ENCODE results near the gene CLEC16A. TPM values are rescaled to one million over a fixed set of nuclear protein-coding genes. Genes with fewer than 3 reads are reported as not detected.

Gene CLEC16A
- total RNA-seq, 4 donors from 2014 or later = 24.5 to 33.0 (median 29.3) TPM

- ATAC-seq (peak in 1 of 2 donors; percentile 19), DNase-seq (no peak)
Measured at GRCh38 chr16:11198828-11199227, 254.5 kb downstream of the CLEC16A start.

DNA sequence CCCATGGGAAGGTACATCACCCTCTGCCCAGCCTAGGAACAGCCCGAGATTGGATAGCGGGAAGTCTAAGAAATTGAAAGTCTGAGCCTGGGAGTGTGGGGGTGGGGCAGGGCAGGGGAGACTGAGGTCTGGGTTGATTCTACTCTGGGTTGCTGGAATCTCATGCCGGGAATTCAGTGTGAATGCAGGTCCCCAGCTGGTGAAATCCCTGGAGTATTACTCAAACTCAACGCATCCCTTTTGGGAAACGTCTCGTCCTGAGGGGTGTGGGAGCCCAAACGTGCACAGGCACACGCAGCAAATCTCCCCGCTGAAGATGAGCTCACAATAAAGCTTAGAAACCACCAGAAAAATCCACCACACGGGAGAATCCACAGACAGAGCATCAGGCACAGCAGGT, 256.2 kb downstream of the CLEC16A start:
- no peak overlapping the region for H3K4me3 ChIP-seq
- H3K36me3 ChIP-seq = no peaks in the 10 kb centered on the region
- intact Hi-C loops (cut with DNase I; ENCODE audit: low total_unique reads) (no loop called here), in situ Hi-C loops (cut with MboI; ENCODE audit: low sequenced_read_pairs in 4 of 4) (no loop called here)
- TF ChIP-seq POLR2A (IDR thresholded peaks at IDR 0.05) = no peak
- TF ChIP-seq, protein P1, sequence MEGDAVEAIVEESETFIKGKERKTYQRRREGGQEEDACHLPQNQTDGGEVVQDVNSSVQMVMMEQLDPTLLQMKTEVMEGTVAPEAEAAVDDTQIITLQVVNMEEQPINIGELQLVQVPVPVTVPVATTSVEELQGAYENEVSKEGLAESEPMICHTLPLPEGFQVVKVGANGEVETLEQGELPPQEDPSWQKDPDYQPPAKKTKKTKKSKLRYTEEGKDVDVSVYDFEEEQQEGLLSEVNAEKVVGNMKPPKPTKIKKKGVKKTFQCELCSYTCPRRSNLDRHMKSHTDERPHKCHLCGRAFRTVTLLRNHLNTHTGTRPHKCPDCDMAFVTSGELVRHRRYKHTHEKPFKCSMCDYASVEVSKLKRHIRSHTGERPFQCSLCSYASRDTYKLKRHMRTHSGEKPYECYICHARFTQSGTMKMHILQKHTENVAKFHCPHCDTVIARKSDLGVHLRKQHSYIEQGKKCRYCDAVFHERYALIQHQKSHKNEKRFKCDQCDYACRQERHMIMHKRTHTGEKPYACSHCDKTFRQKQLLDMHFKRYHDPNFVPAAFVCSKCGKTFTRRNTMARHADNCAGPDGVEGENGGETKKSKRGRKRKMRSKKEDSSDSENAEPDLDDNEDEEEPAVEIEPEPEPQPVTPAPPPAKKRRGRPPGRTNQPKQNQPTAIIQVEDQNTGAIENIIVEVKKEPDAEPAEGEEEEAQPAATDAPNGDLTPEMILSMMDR (IDR thresholded peaks at IDR 0.05 in 4 of 5, conservative IDR thresholded peaks at IDR 0.05 in 1 of 5) = no peak
- H3K9me3 ChIP-seq = no peaks in the 10 kb centered on the region
- DNase-seq (no peak), ATAC-seq (no peak)
- H3K27ac ChIP-seq = no peak overlapping the region
- no peaks in the 10 kb centered on the region for H3K27me3 ChIP-seq
- no peaks in the 10 kb centered on the region for H3K4me1 ChIP-seq

More at GRCh38 chr16:11198828-11199227, 254.5 kb downstream of the CLEC16A start:
- intact Hi-C loops (cut with DNase I; ENCODE audit: low total_unique reads) = no loop called here
- Histone ChIP-seq H3K27ac (no peak overlapping the region), H3K4me3 (no peak overlapping the region), H3K36me3 (no peaks in the 10 kb centered on the region), H3K4me1 (no peaks in the 10 kb centered on the region), H3K27me3 (no peaks in the 10 kb centered on the region), H3K9me3 (no peaks in the 10 kb centered on the region)
- in situ Hi-C loops (cut with MboI; ENCODE audit: low sequenced_read_pairs in 4 of 4) = no loop called here
- TF ChIP-seq, protein P1 (IDR thresholded peaks at IDR 0.05 in 4 of 5, conservative IDR thresholded peaks at IDR 0.05 in 1 of 5) = no peak
- no peak for TF ChIP-seq POLR2A (IDR thresholded peaks at IDR 0.05)

DNA sequence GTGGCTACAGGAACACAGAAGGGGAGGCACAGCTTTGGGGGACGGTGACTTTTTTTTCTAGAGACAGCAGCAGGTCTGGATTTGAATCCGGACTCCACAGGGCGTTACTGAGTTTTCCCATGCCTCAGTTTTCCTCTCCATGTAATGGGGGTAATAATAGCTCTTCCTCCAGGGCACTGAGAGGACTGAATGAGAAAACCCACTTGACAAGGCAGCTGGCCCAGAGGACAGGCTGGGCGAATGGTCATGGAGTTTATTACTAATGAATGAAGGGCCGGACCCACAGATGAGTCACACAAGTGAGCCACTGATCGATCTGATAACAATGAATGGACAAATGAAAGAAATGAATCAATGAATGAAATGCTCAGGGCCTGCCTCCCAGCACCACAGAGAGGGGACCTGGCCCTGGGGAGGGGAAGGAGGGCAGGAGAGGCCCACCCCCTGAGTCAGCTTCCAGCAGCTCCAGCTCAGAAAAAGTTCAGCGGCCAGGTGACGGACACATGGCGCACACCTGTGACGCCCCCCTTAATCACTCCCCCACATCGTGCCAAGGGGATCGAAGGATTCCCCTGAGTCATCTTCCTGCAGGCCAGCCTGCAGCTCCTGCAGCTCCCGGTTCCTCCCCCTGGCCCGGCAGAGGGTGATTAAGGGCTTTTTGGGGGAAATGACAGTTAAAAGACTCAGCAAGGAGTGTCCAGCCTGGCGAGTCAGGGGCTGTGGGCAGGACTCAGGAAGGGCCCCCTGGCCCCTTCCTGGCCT, 257.3 kb downstream of the CLEC16A start:
- intact Hi-C loops (cut with DNase I; ENCODE audit: low total_unique reads) (no loop called here), in situ Hi-C loops (cut with MboI; ENCODE audit: low sequenced_read_pairs in 4 of 4) (no loop called here)
- no peak for TF ChIP-seq POLR2A (IDR thresholded peaks at IDR 0.05)
- TF ChIP-seq, protein P1 (IDR thresholded peaks at IDR 0.05 in 4 of 5, conservative IDR thresholded peaks at IDR 0.05 in 1 of 5) = no peak
- Histone ChIP-seq H3K27me3 (no peaks in the 10 kb centered on the region), H3K9me3 (no peaks in the 10 kb centered on the region), H3K36me3 (no peaks in the 10 kb centered on the region), H3K4me3 (no peak overlapping the region), H3K4me1 (no peaks in the 10 kb centered on the region), H3K27ac (no peak overlapping the region)
- DNase-seq (no peak), ATAC-seq (no peak)

GRCh38 chr16:11202260-11203091, 258.1 kb downstream of the CLEC16A start:
- no peak overlapping the region for H3K27ac ChIP-seq
- no peaks in the 10 kb centered on the region for H3K4me1 ChIP-seq
- TF ChIP-seq, protein P1 (IDR thresholded peaks at IDR 0.05 in 4 of 5, conservative IDR thresholded peaks at IDR 0.05 in 1 of 5) = no peak
- TF ChIP-seq POLR2A (IDR thresholded peaks at IDR 0.05) = no peak
- H3K9me3 ChIP-seq = no peaks in the 10 kb centered on the region
- ATAC-seq (no peak), DNase-seq (no peak)
- H3K27me3 ChIP-seq = no peaks in the 10 kb centered on the region
- no peak overlapping the region for H3K4me3 ChIP-seq
- in situ Hi-C loops (cut with MboI; ENCODE audit: low sequenced_read_pairs in 4 of 4) = no loop called here
- H3K36me3 ChIP-seq = no peaks in the 10 kb centered on the region
- intact Hi-C loops (cut with DNase I; ENCODE audit: low total_unique reads) = no loop called here
